ENCODE measurements around the gene WDCP. TPM values are rescaled to one million over a fixed set of nuclear protein-coding genes. Genes with fewer than 3 reads are reported as not detected.

WDCP gene
- total and polyA plus RNA-seq, 4 experiments from 2014 or later, result 4.8 to 20.5 (median 11.3) TPM

DNA sequence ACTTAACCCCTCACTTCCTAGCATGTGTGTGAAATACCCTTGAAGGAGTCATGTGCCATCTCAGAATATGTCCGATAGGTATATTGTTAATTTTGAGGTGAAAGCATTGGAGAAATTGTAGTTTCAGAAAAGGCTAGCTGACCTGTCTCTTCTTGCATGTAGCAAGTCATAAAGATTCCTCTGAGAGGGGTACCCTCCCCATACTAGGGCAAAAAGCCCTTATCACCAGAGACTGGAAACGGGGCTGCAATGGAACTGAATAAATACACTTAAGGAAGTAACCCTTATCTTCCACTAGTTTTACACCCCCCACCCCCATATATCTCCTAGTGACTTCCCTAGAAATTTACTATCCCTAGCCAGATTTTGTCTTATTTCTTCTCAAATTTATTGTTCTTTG is 30.7 kb upstream of the WDCP start:
- POLR2A ChIA-PET (ENCODE audit: partially characterized antibody), result interaction anchor here (0.6 to 3.7 kb wide), 4 partner anchors 31 to 299 kb away, joined by 3 to 124 read pairs (median 32); partner anchors contain the start of genes ATAD2B, UBXN2A and WDCP
- H3K9me3 Mint-ChIP-seq, result no peaks in the 10 kb centered on the region
- Histone ChIP-seq H3K27me3 (ENCODE audit: insufficient read depth, low read length) (no peaks in the 10 kb centered on the region), H3K27ac (ENCODE audit: low read depth, low read length) (no peak overlapping the region), H3K36me3 (ENCODE audit: insufficient read depth, low read length) (peaks cover under 1% of the 10 kb centered on the region), H3K4me3 (ENCODE audit: low read length in 2 of 2) (no peak overlapping the region), H3K9me3 (ENCODE audit: control insufficient read depth in 1 of 2, low read length in 2 of 2) (no peaks in the 10 kb centered on the region), H3K4me1 (ENCODE audit: insufficient read depth, low read length) (peaks cover 28% of the 10 kb centered on the region)
- H3K27ac Mint-ChIP-seq, result peak overlapping the region; percentile 57 to 100 (median 99)
- CTCF ChIA-PET (ENCODE audit: partially characterized antibody), result interaction anchor here (0.6 to 2.7 kb wide), 4 partner anchors 42 to 1895 kb away, joined by 3 to 13 read pairs (median 4); no protein-coding TSS in a partner anchor
- peaks cover 6 to 33% of the 10 kb centered on the region in 2 donors for H3K36me3 Mint-ChIP-seq
- no peaks in the 10 kb centered on the region for H3K27me3 Mint-ChIP-seq
- DNase-seq, result no peak
- intact Hi-C loops (cut with micrococcal nuclease), result loop anchor here (2.0 to 5.0 kb wide), 2 partner anchors 136 to 715 kb away; partner anchors contain the start of genes CENPO, PTRHD1 and UBXN2A
- H3K4me1 Mint-ChIP-seq, result peaks cover 22 to 41% (median 29%) of the 10 kb centered on the region in 4 donors
- H3K4me3 Mint-ChIP-seq, result peak overlapping the region; percentile 98 to 100 (median 99)

DNA sequence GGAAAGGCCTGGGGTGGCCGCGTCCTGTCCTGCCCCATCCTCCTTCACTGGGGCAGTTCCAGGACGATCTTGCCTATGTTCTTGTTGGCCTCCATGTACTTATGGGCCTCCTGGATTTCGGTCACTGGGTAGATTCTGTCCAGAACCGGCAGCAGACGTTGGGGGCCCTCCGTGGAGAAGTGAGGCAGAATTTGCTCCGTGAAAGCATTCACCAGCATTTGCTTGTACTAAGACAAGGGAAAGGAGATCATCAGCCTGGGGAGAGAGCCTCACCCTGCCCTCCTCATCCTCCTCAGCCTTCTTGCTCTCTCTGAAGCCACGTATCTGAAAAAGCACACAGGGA is 30.3 kb upstream of the WDCP start:
- no peaks in the 10 kb centered on the region for H3K9me3 ChIP-seq (ENCODE audit: control insufficient read depth in 1 of 2, low read length in 2 of 2)
- peak overlapping the region; percentile 89 for H3K27ac ChIP-seq (ENCODE audit: low read depth, low read length)
- POLR2A ChIA-PET (ENCODE audit: partially characterized antibody), result interaction anchor here (0.6 to 3.7 kb wide), 8 partner anchors 28 to 299 kb away, joined by 3 to 124 read pairs (median 13); partner anchors contain the start of genes ATAD2B, FAM228B, FKBP1B and PFN4
- Mint-ChIP-seq H3K4me3 (peak overlapping the region; percentile 98 to 100 (median 99)), H3K9me3 (no peaks in the 10 kb centered on the region), H3K27ac (peak overlapping the region; percentile 87 to 100 (median 99)), H3K36me3 (peaks cover 8 to 37% of the 10 kb centered on the region in 2 donors), H3K4me1 (peaks cover 22 to 44% (median 31%) of the 10 kb centered on the region in 4 donors), H3K27me3 (no peaks in the 10 kb centered on the region)
- CTCF ChIA-PET (ENCODE audit: partially characterized antibody), result interaction anchor here (0.6 to 2.7 kb wide), 5 partner anchors 8 to 1895 kb away, joined by 3 to 16 read pairs (median 6); partner anchors contain the start of genes ATAD2B, TP53I3 and WDCP
- peaks cover 5% of the 10 kb centered on the region for H3K36me3 ChIP-seq (ENCODE audit: insufficient read depth, low read length)
- H3K4me1 ChIP-seq (ENCODE audit: insufficient read depth, low read length), result peaks cover 28% of the 10 kb centered on the region
- intact Hi-C loops (cut with micrococcal nuclease), result loop anchor here (2.0 to 5.0 kb wide), 2 partner anchors 135 to 715 kb away; partner anchors contain the start of genes CENPO, PTRHD1 and UBXN2A
- H3K4me3 ChIP-seq (ENCODE audit: low read length in 2 of 2), result peak overlapping the region in 1 of 2 donors; percentile 87
- H3K27me3 ChIP-seq (ENCODE audit: insufficient read depth, low read length), result no peaks in the 10 kb centered on the region
- DNase-seq, result no peak

DNA sequence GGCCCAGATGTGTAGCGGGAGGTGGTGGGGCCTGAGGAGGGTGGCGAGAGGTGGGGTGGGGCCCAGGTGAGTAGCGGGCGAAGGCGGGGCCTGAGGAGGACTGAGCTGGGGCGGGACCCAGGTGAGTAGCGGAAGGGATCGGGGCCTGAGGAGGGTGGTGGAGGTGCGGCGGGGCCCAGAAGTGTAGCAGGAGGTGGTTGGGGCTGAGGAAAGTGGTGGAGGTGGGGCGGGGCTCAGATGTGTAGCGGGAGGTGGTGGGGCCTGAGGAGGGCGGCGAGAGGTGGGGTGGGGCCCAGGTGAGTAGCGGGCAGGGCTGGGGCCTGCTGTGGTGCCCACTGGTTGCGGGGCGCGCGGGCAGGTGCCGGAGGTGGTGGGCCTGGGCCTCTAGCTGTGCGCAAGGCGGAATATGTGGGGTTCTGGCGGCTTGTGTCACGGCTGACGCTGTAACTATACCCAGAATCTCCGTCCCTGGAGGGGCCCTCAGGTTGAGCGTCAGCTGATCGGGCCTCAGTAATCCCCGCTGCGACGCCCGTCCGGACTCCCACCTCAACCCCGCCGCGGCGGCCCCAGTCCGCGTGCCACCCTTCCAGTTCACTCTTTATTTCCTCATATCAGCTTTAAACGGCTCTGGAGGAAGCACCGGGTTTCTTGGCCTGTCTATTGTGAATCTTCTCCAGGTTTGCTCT is 29.8 kb upstream of the WDCP start:
- Mint-ChIP-seq H3K27ac (peak overlapping the region; percentile 96 to 100 (median 99)), H3K4me3 (peak overlapping the region; percentile 98 to 100 (median 99)), H3K36me3 (peaks cover 12 to 36% of the 10 kb centered on the region in 2 donors), H3K27me3 (no peaks in the 10 kb centered on the region), H3K9me3 (no peaks in the 10 kb centered on the region), H3K4me1 (peaks cover 24 to 48% (median 32%) of the 10 kb centered on the region in 4 donors)
- Histone ChIP-seq H3K36me3 (ENCODE audit: insufficient read depth, low read length) (peaks cover 9% of the 10 kb centered on the region), H3K27me3 (ENCODE audit: insufficient read depth, low read length) (no peaks in the 10 kb centered on the region), H3K9me3 (ENCODE audit: control insufficient read depth in 1 of 2, low read length in 2 of 2) (no peaks in the 10 kb centered on the region), H3K4me1 (ENCODE audit: insufficient read depth, low read length) (peaks cover 28% of the 10 kb centered on the region), H3K4me3 (ENCODE audit: low read length in 2 of 2) (peak overlapping the region; percentile 34 to 87), H3K27ac (ENCODE audit: low read depth, low read length) (peak overlapping the region; percentile 89)
- POLR2A ChIA-PET (ENCODE audit: partially characterized antibody), result interaction anchor here (0.6 to 3.7 kb wide), 12 partner anchors 8 to 300 kb away, joined by 3 to 124 read pairs (median 10); partner anchors contain the start of genes ATAD2B, FAM228B, FKBP1B and PFN4
- intact Hi-C loops (cut with micrococcal nuclease), result loop anchor here (1.0 to 5.0 kb wide), 6 partner anchors 7 to 716 kb away; partner anchors contain the start of genes ATAD2B, CENPO, ITSN2 and PTRHD1
- CTCF ChIA-PET (ENCODE audit: partially characterized antibody), result interaction anchor here (0.6 to 2.0 kb wide), 6 partner anchors 8 to 1896 kb away, joined by 3 to 16 read pairs (median 5); partner anchors contain the start of genes ATAD2B, TP53I3 and WDCP
- DNase-seq, result no peak

DNA sequence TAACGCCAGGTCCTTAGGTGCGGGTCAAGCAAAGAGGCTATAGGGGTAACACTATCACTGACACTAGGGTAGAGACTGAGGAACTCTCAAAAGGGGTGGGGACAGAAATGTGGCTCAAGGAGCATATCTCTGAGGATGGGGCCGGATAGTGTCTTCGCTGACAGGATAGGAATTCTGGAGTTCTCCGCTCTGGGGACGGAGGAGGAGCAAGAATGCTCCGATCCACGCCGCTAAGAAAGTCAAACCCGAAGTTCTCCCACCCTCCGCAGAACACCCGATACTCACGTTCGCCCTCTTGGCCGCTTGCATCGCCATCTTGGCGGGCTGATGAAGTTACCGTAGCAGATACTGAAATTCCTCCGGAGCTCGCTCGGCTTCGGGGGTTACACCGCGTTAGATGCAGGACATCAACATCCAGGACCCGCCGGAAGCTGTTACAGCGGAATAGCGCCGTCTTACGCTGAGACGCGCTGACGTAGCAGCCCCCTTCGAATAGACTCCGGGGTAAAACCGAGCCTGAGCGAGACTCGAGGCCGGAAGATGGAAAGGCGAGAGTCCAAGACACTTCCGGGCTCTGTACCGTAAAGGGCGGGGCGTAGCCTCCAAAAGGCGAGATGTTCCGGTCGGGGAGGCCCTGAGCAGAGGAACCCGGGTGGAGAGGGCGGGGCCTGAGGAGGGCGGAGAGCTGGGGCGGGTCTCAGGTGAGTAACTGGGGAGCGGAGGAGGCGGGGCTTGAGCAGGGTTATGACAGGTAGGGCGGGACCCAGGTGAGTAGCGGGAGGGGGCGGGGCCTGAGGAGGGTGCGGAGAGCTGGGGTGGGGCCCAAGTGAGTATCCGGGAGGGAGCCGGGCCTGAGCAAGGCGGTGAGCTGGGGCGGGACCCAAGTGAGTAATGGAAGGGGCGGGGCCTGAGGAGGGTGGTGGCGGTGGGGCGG is 29.0 kb upstream of the WDCP start, which contains the start of gene SF3B6:
SF3B6 (minus strand) TSS at position 412 of the 934 bp plus-strand sequence; CDS start at position 315, 97 bp downstream.
- peaks cover 9% of the 10 kb centered on the region for H3K36me3 ChIP-seq (ENCODE audit: insufficient read depth, low read length)
- ChIA-PET CTCF (ENCODE audit: partially characterized antibody) (interaction anchor here (0.9 to 2.0 kb wide), 5 partner anchors 9 to 252 kb away, joined by 3 to 16 read pairs (median 6); partner anchors contain the start of genes ATAD2B, TP53I3 and WDCP), POLR2A (ENCODE audit: partially characterized antibody) (interaction anchor here (0.7 to 3.7 kb wide), 12 partner anchors 9 to 284 kb away, joined by 3 to 124 read pairs (median 10); partner anchors contain the start of genes ATAD2B, FAM228B, FKBP1B and PFN4)
- intact Hi-C loops (cut with micrococcal nuclease), result loop anchor here (1.0 to 5.0 kb wide), 6 partner anchors 8 to 717 kb away; partner anchors contain the start of genes ATAD2B, CENPO, ITSN2 and PTRHD1
- Mint-ChIP-seq H3K9me3 (no peaks in the 10 kb centered on the region), H3K27me3 (no peaks in the 10 kb centered on the region), H3K4me1 (peaks cover 24 to 48% (median 32%) of the 10 kb centered on the region in 4 donors), H3K36me3 (peaks cover 8 to 36% of the 10 kb centered on the region in 2 donors), H3K27ac (peak within 1 kb of the TSS; percentile 96 to 100 (median 99)), H3K4me3 (peak within 1 kb of the TSS; percentile 98 to 100 (median 99))
- no peaks in the 10 kb centered on the region for H3K9me3 ChIP-seq (ENCODE audit: control insufficient read depth in 1 of 2, low read length in 2 of 2)
- peak within 1 kb of the TSS; percentile 87 to 94 for H3K4me3 ChIP-seq (ENCODE audit: low read length in 2 of 2)
- peaks cover 28% of the 10 kb centered on the region for H3K4me1 ChIP-seq (ENCODE audit: insufficient read depth, low read length)
- DNase-seq, result peak; percentile 99 to 100 (median 99)
- no peaks in the 10 kb centered on the region for H3K27me3 ChIP-seq (ENCODE audit: insufficient read depth, low read length)
- H3K27ac ChIP-seq (ENCODE audit: low read depth, low read length), result peak within 1 kb of the TSS; percentile 89

DNA sequence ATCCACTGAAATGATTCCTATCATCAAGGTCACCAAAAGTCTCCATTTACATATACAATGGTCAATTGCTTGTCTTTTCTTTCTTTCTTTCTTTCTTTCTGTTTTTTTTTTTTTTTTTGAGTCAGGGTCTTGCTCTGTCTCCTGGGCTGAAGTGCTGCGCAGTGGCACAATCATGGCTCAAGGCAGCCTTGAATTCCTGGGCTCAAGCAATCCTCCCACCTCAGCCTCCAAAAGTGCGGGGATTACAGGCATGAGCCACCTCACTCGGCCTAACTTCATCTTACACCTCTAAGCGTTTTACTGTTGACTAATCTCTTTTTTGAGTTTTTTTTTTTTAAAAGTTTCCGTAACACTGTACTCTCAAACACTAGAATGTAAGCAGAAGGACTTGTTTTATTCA is 28.1 kb upstream of the WDCP start:
- H3K4me3 ChIP-seq (ENCODE audit: low read length in 2 of 2), result peak overlapping the region in 1 of 2 donors; percentile 87
- CTCF ChIA-PET (ENCODE audit: partially characterized antibody), result interaction anchor here (0.7 kb wide), 1 partner anchor 326 kb away, joined by 3 read pairs; no protein-coding TSS in a partner anchor
- H3K36me3 ChIP-seq (ENCODE audit: insufficient read depth, low read length), result peaks cover 13% of the 10 kb centered on the region
- Mint-ChIP-seq H3K4me3 (peak overlapping the region; percentile 98 to 100 (median 99)), H3K4me1 (peaks cover 24 to 48% (median 32%) of the 10 kb centered on the region in 4 donors), H3K9me3 (no peaks in the 10 kb centered on the region), H3K36me3 (peaks cover 6 to 39% of the 10 kb centered on the region in 2 donors), H3K27ac (peak overlapping the region; percentile 96 to 100 (median 99)), H3K27me3 (no peaks in the 10 kb centered on the region)
- H3K27me3 ChIP-seq (ENCODE audit: insufficient read depth, low read length), result no peaks in the 10 kb centered on the region
- peaks cover 28% of the 10 kb centered on the region for H3K4me1 ChIP-seq (ENCODE audit: insufficient read depth, low read length)
- H3K27ac ChIP-seq (ENCODE audit: low read depth, low read length), result peak overlapping the region; percentile 89
- intact Hi-C loops (cut with micrococcal nuclease), result loop anchor here (5.0 kb wide), 1 partner anchor 133 kb away; the partner anchor contains the start of gene UBXN2A
- no peaks in the 10 kb centered on the region for H3K9me3 ChIP-seq (ENCODE audit: control insufficient read depth in 1 of 2, low read length in 2 of 2)
- DNase-seq, result no peak
- POLR2A ChIA-PET (ENCODE audit: partially characterized antibody), result interaction anchor here (2.4 to 3.7 kb wide), 3 partner anchors 25 to 149 kb away, joined by 15 to 124 read pairs (median 23); partner anchors contain the start of genes ATAD2B, FKBP1B and UBXN2A

DNA sequence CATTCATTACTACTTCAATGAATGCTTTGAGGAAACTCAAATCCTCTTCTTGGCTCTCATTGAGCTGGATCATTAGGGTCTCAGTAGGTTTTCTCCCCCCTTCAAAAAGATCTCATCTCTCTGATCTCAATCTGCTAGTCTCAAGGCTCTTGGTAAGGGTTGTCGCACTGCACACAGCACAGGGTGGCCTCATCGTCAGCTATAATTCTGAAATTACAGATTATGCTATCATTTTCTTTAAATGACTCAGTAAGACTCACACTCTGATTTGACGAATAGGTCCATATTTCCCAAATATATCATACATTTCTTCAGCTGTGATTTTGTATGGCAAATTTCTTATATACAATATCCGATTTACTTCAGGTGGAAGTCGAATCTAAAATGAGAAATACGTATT is 26.6 kb upstream of the WDCP start:
- intact Hi-C loops (cut with micrococcal nuclease), result no loop called here
- Histone ChIP-seq H3K27ac (ENCODE audit: low read depth, low read length) (no peak overlapping the region), H3K4me1 (ENCODE audit: insufficient read depth, low read length) (peaks cover 28% of the 10 kb centered on the region), H3K27me3 (ENCODE audit: insufficient read depth, low read length) (no peaks in the 10 kb centered on the region), H3K4me3 (ENCODE audit: low read length in 2 of 2) (no peak overlapping the region), H3K36me3 (ENCODE audit: insufficient read depth, low read length) (peaks cover 28% of the 10 kb centered on the region), H3K9me3 (ENCODE audit: control insufficient read depth in 1 of 2, low read length in 2 of 2) (no peaks in the 10 kb centered on the region)
- CTCF ChIA-PET (ENCODE audit: partially characterized antibody), result interaction anchor here (0.9 to 1.8 kb wide), 4 partner anchors 10 to 147 kb away, joined by 3 to 7 read pairs (median 7); partner anchors contain the start of genes ATAD2B and TP53I3
- Mint-ChIP-seq H3K27ac (peak overlapping the region in 3 of 7 donors; percentile 3 to 68 (median 42)), H3K9me3 (no peaks in the 10 kb centered on the region), H3K4me3 (peak overlapping the region in 3 of 8 donors; percentile 17 to 36 (median 32)), H3K4me1 (peaks cover 24 to 48% (median 34%) of the 10 kb centered on the region in 4 donors), H3K27me3 (no peaks in the 10 kb centered on the region), H3K36me3 (peaks cover 6 to 54% of the 10 kb centered on the region in 2 donors)
- POLR2A ChIA-PET (ENCODE audit: partially characterized antibody), result interaction anchor here (1.4 kb wide), 1 partner anchor 147 kb away, joined by 6 read pairs; the partner anchor contains the start of gene ATAD2B
- no peak for DNase-seq

All from CD4-positive, alpha-beta memory T cell (primary cell).